K562 treated with DMSO at 1 percent for 48 hours (cell line): Measurements from ENCODE around the gene HOXD1. TPM values are rescaled to one million over a fixed set of nuclear protein-coding genes. Genes with fewer than 3 reads are reported as not detected.

ENCODE experiments used
- total RNA-seq: library from RNA; unstranded; fragments of 300-600 nt; gene quantifications from 2 replicates; pipeline ENCODE4 v1.2.3, GENCODE V29; 2022; ENCODE audit warnings: low replicate concordance; ENCODE audit errors: extremely low read depth

Gene HOXD1
- total RNA-seq: not detected in 2 replicates

DNA sequence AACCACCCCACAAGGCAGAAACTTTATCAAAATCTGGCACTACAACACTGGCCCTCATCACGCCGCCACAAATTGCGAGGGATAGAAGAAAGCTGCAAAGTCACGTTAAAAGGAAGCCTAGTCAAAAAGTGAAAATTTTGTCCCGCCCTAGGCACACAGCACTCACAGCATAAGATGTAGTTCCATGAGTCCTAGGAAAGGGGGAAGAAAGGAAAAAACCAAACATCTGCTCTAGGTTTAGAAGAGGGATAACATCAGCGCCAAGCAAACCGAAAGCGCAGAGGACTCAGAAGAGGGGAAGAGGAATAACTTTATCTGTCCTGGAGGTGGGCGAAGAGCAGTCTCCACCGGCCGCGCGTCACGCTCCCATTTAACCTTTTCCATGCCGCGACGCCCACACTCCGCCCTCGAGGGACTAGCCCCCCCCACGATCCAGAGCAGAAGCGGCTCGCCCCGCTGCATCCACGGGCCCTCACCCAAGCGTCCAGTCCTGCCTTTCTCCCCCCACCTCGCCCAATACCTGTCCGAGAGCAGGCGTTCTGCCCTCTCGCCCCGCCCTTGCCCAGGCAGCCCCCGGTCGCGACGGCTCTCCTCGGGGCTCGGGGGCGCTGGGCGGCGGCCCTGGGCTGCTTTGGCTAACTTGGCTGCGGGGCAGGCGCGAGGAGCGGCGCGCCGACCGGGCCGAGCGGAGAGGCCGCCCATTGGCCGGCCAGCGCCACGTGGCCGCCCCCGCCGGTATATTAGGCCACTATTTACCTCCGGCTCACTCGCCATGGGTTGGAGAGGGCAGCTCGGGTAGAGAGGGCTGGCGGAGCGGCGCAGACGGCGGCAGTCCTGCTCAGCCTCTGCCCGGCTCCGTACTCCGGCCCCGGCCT, at the start of gene HOXD1:
HOXD1 (plus strand) TSS at position 770 of the 875 bp plus-strand sequence. CDS start 134 bp downstream, outside the sequence.

DNA sequence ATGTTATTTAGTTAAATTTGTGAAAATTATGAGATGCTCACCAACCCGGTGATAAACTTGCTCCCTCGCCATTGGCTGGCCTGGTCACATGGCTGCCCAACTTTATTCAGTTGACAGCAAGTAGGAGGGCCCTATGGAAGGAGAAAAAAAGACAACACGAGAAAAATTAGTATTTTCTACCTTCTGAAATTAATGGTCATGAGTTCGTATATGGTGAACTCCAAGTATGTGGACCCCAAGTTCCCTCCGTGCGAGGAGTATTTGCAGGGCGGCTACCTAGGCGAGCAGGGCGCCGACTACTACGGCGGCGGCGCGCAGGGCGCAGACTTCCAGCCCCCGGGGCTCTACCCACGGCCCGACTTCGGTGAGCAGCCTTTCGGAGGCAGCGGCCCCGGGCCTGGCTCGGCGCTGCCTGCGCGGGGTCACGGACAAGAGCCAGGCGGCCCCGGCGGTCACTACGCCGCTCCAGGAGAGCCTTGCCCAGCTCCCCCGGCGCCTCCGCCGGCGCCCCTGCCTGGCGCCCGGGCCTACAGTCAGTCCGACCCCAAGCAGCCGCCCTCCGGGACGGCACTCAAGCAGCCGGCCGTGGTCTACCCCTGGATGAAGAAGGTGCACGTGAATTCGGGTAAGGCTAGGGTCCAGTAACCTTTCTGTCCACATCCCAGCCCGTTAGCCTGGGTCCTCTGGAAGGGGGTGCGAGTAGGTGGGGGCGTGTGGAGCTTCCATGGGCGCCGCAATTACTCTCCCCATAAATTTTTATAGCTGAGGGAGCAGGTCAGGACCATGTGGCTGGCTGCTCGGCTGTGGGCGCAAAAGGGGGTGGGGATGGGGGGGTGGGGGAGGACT, 36.8 kb upstream of the HOXD1 start, which contains the start of gene HOXD4:
HOXD4 (plus strand) TSS at position 109 of the 846 bp plus-strand sequence; CDS start at position 193, 84 bp downstream.

DNA sequence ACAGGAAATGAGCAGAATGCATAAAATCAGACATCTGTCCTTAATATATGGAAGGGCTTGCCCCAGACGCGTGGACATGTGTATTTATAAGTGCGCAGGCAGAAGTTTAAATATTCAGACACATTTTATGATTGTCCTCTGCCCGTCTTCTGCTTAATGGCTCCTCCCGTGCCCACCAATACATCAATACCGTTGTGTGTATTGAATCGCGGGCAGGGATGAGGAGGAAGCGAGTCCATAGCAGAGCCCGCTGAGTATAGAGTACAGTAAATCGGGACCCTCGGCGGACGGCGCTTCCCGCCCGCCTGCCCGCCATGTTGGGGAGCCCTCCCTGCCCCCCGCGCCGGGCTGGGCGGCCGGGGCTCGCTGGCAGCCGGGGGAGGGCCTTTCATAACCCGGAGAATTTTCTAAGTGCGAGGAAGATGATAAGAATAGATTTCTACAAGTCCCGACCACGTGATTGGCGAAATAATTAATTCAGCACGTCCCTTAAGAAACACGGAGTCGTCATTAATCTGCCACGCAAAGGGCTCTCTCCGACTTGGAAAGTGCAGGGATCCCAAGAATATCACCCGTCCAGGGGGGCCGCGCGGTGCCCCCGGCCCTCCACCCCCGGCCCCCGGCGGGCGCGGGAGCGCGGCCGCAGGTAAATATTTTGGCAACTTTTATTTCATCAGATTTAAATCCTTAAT, 31.5 kb upstream of the HOXD1 start, which contains the start of gene HOXD3:
HOXD3 (plus strand) TSS at position 501 of the 692 bp plus-strand sequence. CDS start 11,808 bp downstream, outside the sequence.

Other genes starting within 250 kb of the HOXD1 start
- not detected in 2 replicates for gene LNPK, start 186.4 kb upstream of the HOXD1 start, total RNA-seq
- gene EVX2, start 104.7 kb upstream of the HOXD1 start, total RNA-seq: not detected in 2 replicates
- gene HOXD13, start 95.9 kb upstream of the HOXD1 start, total RNA-seq: not detected in 2 replicates
- gene HOXD12, start 88.9 kb upstream of the HOXD1 start, total RNA-seq: not detected in 2 replicates
- gene HOXD11, start 81.4 kb upstream of the HOXD1 start, total RNA-seq: not detected in 2 replicates
- not detected in 2 replicates for gene HOXD10, start 71.9 kb upstream of the HOXD1 start, total RNA-seq
- not detected in 2 replicates for gene HOXD9, start 65.9 kb upstream of the HOXD1 start, total RNA-seq
- not detected in 2 replicates for gene HOXD8, start 59.0 kb upstream of the HOXD1 start, total RNA-seq
- gene HOXD4, start 37.1 kb upstream of the HOXD1 start, total RNA-seq: not detected in 2 replicates
- not detected in 2 replicates for gene HOXD3, start 31.4 kb upstream of the HOXD1 start, total RNA-seq
- gene MTX2, start 80.8 kb downstream of the HOXD1 start, total RNA-seq: not detected in 2 replicates